Measurements from ENCODE around the gene EVX2.

Gene EVX2

GRCh38 chr2:176130957-176131847, 47.4 kb upstream of the EVX2 start (continued):
- TF ChIP-seq, protein P1, sequence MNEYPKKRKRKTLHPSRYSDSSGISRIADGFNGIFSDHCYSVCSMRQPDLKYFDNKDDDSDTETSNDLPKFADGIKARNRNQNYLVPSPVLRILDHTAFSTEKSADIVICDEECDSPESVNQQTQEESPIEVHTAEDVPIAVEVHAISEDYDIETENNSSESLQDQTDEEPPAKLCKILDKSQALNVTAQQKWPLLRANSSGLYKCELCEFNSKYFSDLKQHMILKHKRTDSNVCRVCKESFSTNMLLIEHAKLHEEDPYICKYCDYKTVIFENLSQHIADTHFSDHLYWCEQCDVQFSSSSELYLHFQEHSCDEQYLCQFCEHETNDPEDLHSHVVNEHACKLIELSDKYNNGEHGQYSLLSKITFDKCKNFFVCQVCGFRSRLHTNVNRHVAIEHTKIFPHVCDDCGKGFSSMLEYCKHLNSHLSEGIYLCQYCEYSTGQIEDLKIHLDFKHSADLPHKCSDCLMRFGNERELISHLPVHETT (tag by site-specific recombination; IDR thresholded peaks at IDR 0.05), result 0 out of 2 replicates have a peak, but pooled peaks have one; percentile 6
- TF ChIP-seq ZNF24 (tag by site-specific recombination; IDR thresholded peaks at IDR 0.05), result 0 out of 2 replicates have a peak, but pooled peaks have one; percentile 15
- TF ChIP-seq ZNF354C (tag by site-specific recombination; IDR thresholded peaks at IDR 0.05; ENCODE audit: borderline replicate concordance, low read depth), result no peak
- TF ChIP-seq KLF16 (tag by site-specific recombination; IDR thresholded peaks at IDR 0.05), result no peak
- 0 out of 2 replicates have a peak, but pooled peaks have one; percentile 12 for TF ChIP-seq PRDM6 (tag by site-specific recombination; IDR thresholded peaks at IDR 0.05)
- no peak for TF ChIP-seq ZNF155 (tag by site-specific recombination; IDR thresholded peaks at IDR 0.05)

DNA sequence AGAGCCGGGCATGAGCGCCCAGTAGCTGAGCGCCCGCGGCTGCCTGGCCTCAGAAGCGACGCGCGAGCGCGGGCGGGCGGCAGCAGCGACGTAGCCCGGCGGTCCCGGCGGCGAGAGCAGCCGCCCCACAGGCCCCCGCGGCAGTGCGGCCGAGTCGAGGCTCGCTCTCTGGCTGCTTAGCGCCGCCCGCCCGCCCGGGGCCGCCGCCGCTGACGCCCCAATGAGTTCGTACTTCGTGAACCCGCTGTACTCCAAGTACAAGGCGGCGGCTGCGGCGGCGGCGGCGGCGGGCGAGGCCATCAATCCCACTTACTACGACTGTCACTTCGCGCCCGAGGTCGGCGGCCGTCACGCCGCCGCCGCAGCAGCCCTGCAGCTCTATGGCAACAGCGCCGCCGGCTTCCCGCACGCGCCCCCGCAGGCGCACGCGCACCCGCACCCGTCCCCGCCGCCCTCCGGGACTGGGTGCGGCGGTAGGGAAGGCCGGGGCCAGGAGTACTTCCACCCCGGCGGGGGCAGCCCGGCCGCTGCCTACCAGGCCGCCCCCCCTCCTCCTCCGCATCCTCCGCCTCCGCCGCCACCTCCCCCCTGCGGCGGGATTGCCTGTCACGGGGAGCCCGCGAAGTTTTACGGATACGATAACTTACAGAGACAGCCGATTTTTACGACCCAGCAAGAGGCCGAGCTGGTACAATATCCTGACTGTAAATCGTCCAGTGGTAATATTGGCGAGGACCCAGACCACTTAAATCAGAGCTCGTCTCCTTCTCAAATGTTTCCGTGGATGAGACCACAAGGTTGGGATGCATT, 46.6 kb upstream of the EVX2 start:
- peak overlapping the region; percentile 98 for H3K27ac ChIP-seq (ENCODE audit: extremely low read depth, low read depth, low read length)
- H3K4me3 ChIP-seq (ENCODE audit: low read depth, low read length), result peak overlapping the region; percentile 56
- H3K9me3 ChIP-seq (ENCODE audit: control insufficient read depth, insufficient read depth, low read depth, low read length), result no peaks in the 10 kb centered on the region
- H3K36me3 ChIP-seq (ENCODE audit: control insufficient read depth in 2 of 2, insufficient read depth in 1 of 2, low read length in 2 of 2), result no peaks in the 10 kb centered on the region
- ChIA-PET POLR2A (interaction anchor here (0.6 to 1.7 kb wide), 7 partner anchors 11 to 514 kb away, joined by 3 to 6 read pairs (median 3); no protein-coding TSS in a partner anchor), CTCF (interaction anchor here (0.5 to 3.1 kb wide), 12 partner anchors 10 to 1018 kb away, joined by 3 to 19 read pairs (median 4); no protein-coding TSS in a partner anchor)
- peaks cover 10% of the 10 kb centered on the region; the same call in 1 of the 2 replicates for H3K4me1 ChIP-seq (ENCODE audit: control insufficient read depth, insufficient read depth, low read length)
- TF ChIP-seq HOXC10 (CRISPR knock-in tag; IDR thresholded peaks at IDR 0.05) (no peak; the same call in 1 of the 2 replicates), HOXD13 (CRISPR knock-in tag; IDR thresholded peaks at IDR 0.05; ENCODE audit: borderline replicate concordance) (0 out of 2 replicates have a peak, but pooled peaks have one; percentile 45), INSM2 (tag by site-specific recombination; IDR thresholded peaks at IDR 0.05) (0 out of 2 replicates have a peak, but pooled peaks have one; percentile 28), ZNF10 (tag by site-specific recombination; IDR thresholded peaks at IDR 0.05) (0 out of 2 replicates have a peak, but pooled peaks have one; percentile 32), FEZF1 (tag by site-specific recombination; IDR thresholded peaks at IDR 0.05) (peak; percentile 91), ZBTB1 (tag by site-specific recombination; IDR thresholded peaks at IDR 0.05) (no peak), ZNF830 (tag by site-specific recombination; IDR thresholded peaks at IDR 0.05; ENCODE audit: low read depth) (no peak), ZNF645 (tag by site-specific recombination; IDR thresholded peaks at IDR 0.05) (no peak), ZNF48 (tag by site-specific recombination; IDR thresholded peaks at IDR 0.05) (no peak), ZNF521 (tag by site-specific recombination; IDR thresholded peaks at IDR 0.05) (no peak)
- TF ChIP-seq, protein P2, sequence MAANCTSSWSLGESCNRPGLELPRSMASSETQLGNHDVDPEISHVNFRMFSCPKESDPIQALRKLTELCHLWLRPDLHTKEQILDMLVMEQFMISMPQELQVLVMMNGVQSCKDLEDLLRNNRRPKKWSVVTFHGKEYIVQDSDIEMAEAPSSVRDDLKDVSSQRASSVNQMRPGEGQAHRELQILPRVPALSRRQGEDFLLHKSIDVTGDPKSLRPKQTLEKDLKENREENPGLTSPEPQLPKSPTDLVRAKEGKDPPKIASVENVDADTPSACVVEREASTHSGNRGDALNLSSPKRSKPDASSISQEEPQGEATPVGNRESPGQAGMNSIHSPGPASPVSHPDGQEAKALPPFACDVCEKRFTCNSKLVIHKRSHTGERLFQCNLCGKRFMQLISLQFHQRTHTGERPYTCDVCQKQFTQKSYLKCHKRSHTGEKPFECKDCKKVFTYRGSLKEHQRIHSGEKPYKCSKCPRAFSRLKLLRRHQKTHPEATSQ (tag by site-specific recombination; IDR thresholded peaks at IDR 0.05), result no peak
- TF ChIP-seq, protein P3, sequence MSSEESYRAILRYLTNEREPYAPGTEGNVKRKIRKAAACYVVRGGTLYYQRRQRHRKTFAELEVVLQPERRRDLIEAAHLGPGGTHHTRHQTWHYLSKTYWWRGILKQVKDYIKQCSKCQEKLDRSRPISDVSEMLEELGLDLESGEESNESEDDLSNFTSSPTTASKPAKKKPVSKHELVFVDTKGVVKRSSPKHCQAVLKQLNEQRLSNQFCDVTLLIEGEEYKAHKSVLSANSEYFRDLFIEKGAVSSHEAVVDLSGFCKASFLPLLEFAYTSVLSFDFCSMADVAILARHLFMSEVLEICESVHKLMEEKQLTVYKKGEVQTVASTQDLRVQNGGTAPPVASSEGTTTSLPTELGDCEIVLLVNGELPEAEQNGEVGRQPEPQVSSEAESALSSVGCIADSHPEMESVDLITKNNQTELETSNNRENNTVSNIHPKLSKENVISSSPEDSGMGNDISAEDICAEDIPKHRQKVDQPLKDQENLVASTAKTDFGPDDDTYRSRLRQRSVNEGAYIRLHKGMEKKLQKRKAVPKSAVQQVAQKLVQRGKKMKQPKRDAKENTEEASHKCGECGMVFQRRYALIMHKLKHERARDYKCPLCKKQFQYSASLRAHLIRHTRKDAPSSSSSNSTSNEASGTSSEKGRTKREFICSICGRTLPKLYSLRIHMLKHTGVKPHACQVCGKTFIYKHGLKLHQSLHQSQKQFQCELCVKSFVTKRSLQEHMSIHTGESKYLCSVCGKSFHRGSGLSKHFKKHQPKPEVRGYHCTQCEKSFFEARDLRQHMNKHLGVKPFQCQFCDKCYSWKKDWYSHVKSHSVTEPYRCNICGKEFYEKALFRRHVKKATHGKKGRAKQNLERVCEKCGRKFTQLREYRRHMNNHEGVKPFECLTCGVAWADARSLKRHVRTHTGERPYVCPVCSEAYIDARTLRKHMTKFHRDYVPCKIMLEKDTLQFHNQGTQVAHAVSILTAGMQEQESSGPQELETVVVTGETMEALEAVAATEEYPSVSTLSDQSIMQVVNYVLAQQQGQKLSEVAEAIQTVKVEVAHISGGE (tag by site-specific recombination; conservative IDR thresholded peaks at IDR 0.05; ENCODE audit: low read depth), result peak; percentile 28; the same call in 1 of the 2 replicates
- TF ChIP-seq, protein P4, sequence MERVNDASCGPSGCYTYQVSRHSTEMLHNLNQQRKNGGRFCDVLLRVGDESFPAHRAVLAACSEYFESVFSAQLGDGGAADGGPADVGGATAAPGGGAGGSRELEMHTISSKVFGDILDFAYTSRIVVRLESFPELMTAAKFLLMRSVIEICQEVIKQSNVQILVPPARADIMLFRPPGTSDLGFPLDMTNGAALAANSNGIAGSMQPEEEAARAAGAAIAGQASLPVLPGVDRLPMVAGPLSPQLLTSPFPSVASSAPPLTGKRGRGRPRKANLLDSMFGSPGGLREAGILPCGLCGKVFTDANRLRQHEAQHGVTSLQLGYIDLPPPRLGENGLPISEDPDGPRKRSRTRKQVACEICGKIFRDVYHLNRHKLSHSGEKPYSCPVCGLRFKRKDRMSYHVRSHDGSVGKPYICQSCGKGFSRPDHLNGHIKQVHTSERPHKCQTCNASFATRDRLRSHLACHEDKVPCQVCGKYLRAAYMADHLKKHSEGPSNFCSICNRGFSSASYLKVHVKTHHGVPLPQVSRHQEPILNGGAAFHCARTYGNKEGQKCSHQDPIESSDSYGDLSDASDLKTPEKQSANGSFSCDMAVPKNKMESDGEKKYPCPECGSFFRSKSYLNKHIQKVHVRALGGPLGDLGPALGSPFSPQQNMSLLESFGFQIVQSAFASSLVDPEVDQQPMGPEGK (tag by site-specific recombination; IDR thresholded peaks at IDR 0.05), result peak; percentile 80
